OCI-M2 (cell line): Measurements from ENCODE around the gene IL17D.
"Not testable (repeated sequence)": the region's sequence is repeated elsewhere in the genome, so short reads cannot be mapped to it uniquely, and the experiment has no call there.

Experiments
- DNase-seq: peaks from one replicate; lab custom pipeline; 2025; ENCODE audit not compliant: unreplicated experiment; lab: John Stamatoyannopoulos, UW

The IL17D gene

DNA sequence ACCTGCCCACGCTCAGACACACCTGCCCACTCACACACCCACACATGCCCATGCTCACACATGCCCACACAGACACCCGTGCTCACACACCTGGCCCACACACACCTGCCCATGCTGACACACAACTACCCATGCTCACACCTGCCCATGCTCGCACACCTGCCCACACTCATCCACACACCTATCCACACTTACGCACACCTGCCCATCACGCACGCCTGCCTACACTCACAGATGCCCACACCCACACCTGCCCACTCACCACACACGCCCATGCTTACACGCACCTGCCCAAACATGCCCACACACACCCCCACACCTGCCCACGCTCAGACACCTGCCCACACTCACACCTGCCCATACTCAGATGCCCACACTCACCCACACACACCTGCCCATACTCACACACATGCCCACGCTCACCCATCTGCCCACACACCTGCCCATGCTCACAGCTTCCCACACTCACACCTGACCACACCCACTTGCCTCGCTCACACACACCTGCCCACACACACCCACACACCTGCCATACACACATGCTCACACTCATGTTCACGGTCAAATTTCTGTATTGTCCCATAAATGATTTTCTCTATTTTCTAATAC is 15.6 kb downstream of the IL17D start:
- DNase-seq = no peak

DNA sequence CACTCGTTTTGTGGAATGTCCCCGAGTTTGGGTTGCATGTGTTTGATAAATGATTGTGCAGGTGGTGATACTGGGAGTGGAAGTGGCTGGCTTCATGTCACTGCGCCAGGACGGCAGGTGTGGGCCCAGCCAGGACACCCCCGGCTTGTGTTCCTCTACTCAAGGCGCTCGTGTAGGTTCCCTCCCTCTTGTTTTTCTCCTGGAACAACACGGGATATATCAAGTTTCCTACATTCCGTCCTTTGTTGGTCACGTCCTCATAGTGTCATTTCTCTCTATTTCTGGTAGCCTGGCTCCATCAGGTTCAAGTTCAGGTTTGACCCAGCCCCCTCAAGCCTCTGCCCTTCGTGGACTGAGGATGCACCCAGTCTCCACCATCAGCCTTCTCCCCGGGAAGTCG is 16.3 kb downstream of the IL17D start:
- DNase-seq = no peak

- no peak for DNase-seq
These were observed 17.0 kb downstream of the IL17D start for GRCh38 chr13:20720499-20720898.

DNA sequence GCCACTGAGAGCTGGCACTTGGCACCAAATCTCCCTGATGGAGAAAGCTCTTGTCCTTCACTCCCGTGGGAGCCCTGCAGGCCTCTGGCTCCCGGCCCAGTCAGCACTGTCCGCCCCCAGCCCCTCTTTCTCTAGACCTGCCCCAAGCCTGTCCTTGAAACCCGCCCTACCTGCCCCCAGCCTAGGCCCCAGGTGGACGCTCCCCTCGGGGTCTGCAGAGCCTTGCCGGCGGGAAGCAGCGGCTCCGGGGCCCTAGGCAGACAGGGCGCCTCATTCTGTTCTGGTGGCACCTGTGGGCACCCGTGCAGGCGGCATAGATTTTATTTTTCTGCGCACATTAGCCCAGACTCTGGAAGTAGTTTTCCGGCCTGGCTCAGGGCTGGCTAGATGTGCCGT is 17.6 kb downstream of the IL17D start:
- DNase-seq = no peak

DNA sequence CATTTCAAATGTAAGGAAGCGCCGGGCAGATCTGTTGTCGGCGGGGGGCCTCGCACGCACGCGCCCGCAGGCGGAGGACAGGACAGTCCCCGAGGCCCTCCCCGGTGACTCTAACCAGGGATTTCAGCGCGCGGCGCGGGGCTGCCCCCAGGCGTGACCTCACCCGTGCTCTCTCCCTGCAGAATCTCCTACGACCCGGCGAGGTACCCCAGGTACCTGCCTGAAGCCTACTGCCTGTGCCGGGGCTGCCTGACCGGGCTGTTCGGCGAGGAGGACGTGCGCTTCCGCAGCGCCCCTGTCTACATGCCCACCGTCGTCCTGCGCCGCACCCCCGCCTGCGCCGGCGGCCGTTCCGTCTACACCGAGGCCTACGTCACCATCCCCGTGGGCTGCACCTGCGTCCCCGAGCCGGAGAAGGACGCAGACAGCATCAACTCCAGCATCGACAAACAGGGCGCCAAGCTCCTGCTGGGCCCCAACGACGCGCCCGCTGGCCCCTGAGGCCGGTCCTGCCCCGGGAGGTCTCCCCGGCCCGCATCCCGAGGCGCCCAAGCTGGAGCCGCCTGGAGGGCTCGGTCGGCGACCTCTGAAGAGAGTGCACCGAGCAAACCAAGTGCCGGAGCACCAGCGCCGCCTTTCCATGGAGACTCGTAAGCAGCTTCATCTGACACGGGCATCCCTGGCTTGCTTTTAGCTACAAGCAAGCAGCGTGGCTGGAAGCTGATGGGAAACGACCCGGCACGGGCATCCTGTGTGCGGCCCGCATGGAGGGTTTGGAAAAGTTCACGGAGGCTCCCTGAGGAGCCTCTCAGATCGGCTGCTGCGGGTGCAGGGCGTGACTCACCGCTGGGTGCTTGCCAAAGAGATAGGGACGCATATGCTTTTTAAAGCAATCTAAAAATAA is 18.2 kb downstream of the IL17D start:
- DNase-seq = no peak

GRCh38 chr13:20727856-20728255 is 24.4 kb downstream of the IL17D start:
- DNase-seq = no peak

GRCh38 chr13:20728579-20729311 is 25.2 kb downstream of the IL17D start:
- no peak for DNase-seq

GRCh38 chr13:20729633-20730585 is 26.4 kb downstream of the IL17D start:
- DNase-seq = no peak

DNA sequence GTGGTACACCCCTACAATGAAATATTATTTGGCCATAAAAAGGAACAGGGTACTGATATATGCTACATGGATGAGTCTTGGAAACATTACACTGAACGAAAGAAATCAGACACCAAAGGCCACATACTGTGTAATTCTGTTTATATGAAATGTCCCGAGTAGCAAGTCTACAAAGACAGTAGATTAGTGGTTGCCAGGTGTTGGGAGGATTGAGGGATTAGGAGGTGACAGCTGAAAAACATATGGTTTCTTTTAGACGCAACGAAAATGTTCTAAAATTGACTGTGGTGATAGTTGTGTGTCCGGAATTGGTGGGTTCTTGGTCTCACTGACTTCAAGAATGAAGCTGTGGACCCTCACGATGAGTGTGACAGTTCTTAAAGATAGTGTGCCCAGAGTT is 35.1 kb downstream of the IL17D start:
- DNase-seq = no peak

DNA sequence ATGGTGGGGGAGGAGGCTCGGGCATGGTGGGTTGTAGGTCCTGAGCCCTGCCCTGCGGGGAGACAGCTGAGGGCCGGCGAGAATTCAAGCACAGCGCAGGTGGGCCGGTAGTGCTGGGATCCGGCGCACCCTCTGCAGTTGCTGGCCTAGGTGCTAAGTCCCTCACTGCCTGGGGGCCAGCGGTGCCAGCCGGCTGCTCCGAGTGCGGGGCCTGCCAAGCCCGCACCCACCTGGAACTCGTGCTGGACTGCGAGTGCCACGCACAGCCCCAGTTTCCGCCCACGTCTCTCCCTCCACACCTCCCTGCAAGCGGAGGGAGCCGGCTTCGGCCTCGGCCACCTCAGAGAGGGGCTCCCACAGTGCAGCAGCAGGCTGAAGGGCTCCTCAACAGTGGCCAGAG is 36.5 kb downstream of the IL17D start:
- DNase-seq = no peak

- not testable (repeated sequence) for DNase-seq
These were observed 40.4 kb downstream of the IL17D start for GRCh38 chr13:20743830-20744404.

GRCh38 chr13:20749377-20749776 is 45.9 kb downstream of the IL17D start:
- no peak for DNase-seq

DNA sequence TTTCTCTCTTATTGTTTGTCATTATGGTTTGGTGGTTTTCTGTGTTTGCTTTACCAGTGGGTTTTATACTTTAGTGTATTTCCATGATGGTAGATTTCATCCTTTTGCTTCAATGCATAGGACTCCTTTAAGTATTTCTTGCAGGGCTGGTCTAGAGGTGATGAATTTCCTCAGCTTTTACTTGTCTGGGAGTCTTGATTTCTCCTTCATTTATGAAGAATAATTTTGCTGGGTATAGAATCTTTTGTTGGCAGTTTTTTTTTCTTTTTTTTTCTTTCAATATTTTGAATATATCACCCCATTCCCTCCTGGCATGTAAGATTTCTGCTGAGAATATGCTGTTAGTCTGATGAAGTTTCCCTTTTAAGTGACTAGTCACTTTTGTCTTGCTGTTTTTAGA is 50.5 kb downstream of the IL17D start:
- no peak for DNase-seq

GRCh38 chr13:20760872-20761271 is 57.4 kb downstream of the IL17D start:
- no peak for DNase-seq

GRCh38 chr13:20767309-20767943 is 63.9 kb downstream of the IL17D start:
- no peak for DNase-seq

GRCh38 chr13:20769091-20769490 is 65.6 kb downstream of the IL17D start:
- no peak for DNase-seq

DNA sequence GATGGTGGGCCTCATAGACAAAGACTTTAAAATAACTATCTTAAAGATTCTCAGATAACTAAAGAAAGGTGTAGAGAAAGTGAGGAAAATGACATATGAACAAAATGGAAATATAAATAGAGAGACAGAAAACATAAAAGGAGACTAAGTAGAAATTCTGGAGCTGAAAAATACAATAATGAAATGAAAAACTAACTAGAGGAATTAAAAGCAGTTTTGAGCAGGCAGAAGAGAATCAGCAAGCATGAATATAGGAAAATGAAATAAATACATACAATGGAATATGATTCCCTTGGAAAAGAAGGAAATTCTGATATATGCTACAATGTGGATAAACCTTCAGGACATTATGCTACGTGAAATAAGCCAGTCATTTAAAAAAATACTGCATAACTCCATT is 66.3 kb downstream of the IL17D start:
- DNase-seq = no peak
